ENCODE measurements around the gene CACNB2.

DNA sequence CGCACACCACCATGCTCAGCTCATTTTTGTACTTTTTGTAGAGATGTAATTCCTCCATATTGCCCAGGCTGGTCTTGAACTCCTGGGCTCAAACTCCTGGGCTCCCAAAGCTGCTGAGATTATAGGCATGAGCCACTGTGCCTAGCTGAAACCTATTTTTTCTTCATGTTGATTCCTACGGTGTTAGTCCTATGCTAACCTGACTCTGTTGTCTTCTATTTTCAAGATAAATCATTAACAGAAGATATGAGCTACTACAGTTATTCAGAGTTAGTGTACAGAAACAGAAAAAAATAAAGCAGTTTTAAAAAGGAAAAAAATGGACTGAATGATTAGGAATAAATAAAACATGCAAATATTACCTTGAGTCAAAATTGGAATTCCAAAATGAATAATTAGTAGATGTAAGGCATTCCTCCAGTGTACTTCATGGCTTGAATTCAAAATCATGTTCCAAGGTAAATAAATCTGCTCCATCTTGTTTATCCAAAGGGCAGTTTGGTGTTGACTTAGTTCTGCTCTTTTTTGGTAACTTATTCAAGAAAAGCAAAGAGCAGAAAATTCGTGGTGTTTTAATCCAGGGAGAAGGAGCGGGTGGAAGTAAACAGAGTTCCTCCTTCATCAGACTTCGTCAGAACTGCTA lies 185.8 kb downstream of the CACNB2 start:
- TF ChIP-seq, protein P1, sequence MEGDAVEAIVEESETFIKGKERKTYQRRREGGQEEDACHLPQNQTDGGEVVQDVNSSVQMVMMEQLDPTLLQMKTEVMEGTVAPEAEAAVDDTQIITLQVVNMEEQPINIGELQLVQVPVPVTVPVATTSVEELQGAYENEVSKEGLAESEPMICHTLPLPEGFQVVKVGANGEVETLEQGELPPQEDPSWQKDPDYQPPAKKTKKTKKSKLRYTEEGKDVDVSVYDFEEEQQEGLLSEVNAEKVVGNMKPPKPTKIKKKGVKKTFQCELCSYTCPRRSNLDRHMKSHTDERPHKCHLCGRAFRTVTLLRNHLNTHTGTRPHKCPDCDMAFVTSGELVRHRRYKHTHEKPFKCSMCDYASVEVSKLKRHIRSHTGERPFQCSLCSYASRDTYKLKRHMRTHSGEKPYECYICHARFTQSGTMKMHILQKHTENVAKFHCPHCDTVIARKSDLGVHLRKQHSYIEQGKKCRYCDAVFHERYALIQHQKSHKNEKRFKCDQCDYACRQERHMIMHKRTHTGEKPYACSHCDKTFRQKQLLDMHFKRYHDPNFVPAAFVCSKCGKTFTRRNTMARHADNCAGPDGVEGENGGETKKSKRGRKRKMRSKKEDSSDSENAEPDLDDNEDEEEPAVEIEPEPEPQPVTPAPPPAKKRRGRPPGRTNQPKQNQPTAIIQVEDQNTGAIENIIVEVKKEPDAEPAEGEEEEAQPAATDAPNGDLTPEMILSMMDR (conservative IDR thresholded peaks at IDR 0.05), result no peak
- no peak for TF ChIP-seq EZH2 (IDR thresholded peaks at IDR 0.05; ENCODE audit: low read depth)
